KOPT-K1 (cell line): ENCODE data around the gene KHSRP.

Experiments used
- H3K27ac ChIP-seq: fragments of 200-600 bp; sonication (generic); 2 replicates; pipeline ENCODE4 v1.5.1; 2016; ENCODE audit warnings: antibody characterized with exemption, mild to moderate bottlenecking, low read depth, low read length; ENCODE audit not compliant: poor library complexity, severe bottlenecking
- H3K36me3 ChIP-seq: fragments of 200-600 bp; sonication (generic); 2 replicates; pipeline ENCODE4 v1.5.1; 2017; ENCODE audit warnings: antibody characterized with exemption, mild to moderate bottlenecking, low read length, moderate library complexity; ENCODE audit not compliant: insufficient read depth
- H3K9me3 ChIP-seq: fragments of 200-600 bp; sonication (generic); 2 replicates; pipeline ENCODE4 v1.5.1; 2017; ENCODE audit warnings: antibody characterized with exemption, low read length, mild to moderate bottlenecking; ENCODE audit not compliant: insufficient read depth, poor library complexity, severe bottlenecking

KHSRP gene

DNA sequence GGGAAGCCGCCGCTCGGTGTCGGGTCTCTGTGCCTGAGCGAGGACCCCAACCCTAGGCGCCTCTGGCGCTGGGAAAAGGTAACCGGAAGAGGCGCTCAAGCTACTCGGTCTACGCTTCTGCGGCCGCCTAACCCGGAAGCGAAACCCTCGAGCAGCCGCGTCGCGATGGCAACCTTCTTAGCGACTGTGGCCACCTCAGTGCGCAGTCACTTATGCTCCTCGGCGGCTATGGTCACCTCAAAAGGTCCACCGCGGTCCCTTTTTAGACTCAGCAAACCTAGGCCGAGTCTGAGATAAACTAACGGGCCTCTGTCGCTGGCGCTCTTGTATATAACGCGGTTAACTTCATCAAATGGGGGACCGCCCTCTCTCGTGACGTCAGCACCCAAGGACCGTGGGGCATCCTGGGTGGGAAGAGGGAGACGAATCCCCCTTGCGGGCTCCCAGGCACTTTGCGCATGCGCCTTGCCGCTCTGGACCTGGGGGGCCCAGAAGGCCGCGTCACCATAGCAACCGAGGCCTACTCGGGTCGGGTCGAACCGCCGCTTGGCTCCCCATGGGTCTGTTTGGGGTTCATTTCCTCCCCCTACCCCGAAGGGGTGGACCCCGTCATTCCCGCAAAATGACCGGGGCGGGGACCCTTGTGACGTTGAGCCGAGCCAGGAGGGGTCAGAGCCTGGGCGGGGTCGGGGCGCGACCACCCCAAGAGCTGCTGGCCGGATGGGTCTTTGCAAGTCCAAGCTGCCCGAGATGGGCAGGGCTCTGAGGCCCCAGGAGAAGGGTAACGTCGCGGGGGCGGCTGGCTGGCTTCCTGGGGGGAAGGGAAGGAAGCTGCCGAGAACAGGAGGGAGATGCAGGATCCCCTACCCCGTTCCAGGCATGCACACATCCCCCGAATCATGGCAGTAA lies 31.3 kb downstream of the KHSRP start, which contains the start of gene GTF2F1:
GTF2F1 (minus strand) TSS at position 91 of the 909 bp plus-strand sequence. CDS start 169 bp downstream, outside the sequence.
- Histone ChIP-seq H3K36me3 (peaks cover 30% of the 10 kb centered on the region), H3K27ac (peak within 1 kb of the TSS; percentile 81), H3K9me3 (no peaks in the 10 kb centered on the region)

DNA sequence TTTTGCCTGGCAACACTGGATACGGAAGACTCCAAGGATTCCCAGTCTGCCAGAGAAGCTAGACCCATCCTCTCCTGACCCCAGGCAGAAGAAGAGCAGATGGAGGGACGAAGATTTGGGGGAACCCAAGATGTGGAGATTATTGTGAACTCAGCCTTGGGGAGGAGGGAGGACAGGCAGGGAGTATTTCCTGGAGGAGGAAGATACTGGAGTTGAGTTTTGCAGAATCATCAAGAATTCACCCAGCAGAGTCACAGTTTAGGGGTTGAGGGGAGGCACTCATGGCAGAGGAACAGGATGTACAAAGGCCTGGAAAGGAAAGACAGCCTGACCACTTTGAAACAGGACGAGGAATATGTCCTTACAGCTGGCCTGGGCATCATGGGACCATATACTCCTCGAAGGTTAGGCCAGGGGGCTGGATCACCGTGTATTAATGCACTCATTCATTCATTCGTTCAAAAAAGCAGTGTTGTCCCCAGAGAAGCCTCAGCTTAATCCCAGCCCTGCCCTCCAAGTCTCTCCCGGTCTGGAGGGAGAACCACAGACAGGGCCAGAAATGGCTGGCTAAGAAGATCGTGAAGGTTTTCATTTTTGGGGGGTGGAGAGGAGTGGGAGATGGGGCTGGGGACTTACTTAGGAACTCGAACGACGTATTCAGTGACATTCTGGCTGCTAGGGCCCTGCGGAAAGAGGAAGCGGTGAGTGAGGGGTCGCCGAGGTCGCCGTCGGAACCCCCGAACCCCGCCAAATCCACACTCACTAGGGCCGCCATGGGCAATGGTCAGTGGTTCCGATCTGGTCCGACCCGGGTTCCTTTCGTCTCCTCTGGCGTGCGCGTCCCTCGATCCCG lies 32.2 kb downstream of the KHSRP start:
- Histone ChIP-seq H3K27ac (peak overlapping the region; percentile 81), H3K9me3 (no peaks in the 10 kb centered on the region), H3K36me3 (peaks cover 39% of the 10 kb centered on the region)

DNA sequence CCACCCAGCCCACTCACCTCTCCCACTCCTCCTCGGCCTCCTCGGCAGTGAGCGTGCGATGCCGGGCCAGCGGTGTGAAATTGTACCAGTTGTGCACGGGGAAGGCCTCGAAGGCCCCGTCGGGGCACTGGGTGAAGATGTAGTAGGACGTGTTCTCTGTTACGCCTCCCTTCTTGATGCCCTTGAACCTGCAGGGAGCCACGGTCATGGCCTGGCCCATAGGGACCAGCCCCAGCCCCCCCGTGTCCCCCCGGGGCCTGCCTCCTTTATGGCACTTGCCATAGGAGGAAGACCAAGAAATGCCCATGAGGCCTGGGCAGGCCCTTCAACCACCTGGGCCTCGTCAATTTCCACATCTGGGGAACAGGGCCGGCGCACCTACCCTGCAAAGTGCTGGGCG lies 37.2 kb downstream of the KHSRP start:
- no peaks in the 10 kb centered on the region for H3K9me3 ChIP-seq
- H3K36me3 ChIP-seq = peaks cover 89% of the 10 kb centered on the region
- H3K27ac ChIP-seq = no peak overlapping the region

DNA sequence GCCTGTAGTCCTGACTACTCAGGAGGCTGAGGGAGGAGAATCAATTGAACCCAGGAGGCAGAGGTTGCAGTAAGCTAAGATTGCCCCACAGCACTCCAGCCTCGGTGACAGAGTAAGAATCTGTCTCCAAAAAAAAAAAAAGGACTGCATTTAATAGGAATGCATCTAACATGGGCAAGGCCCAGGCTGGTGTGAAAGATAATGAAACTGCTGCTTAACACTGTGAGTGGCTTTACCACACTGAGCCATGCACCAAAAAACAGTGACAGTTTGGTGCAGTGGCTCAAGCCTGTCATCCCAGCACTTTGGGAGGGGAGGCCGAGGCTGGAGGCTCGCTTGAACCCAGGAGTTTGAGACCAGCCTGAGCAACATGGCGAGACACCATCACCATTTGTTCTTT lies 40.2 kb downstream of the KHSRP start:
- Histone ChIP-seq H3K9me3 (no peaks in the 10 kb centered on the region), H3K36me3 (peaks cover 99% of the 10 kb centered on the region), H3K27ac (no peak overlapping the region)

DNA sequence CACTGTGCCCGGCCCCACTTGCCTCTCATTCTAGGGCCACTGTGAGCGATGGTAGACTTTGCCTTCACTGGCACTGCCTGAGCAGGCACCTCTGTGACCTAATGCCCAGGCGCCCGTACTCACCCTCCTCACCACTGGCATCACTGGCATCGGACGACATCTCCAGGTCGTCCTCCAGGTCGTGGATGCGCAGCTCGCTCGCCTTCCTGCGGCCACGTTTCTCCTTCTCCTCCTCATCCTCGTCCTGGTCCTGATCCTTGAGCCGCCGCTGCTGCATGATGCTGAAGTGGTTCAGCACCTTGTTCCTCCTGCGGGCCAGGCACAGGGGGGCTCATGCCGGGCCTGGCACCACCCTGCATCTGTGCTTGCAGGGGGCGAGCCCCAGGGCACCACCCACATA lies 41.4 kb downstream of the KHSRP start:
- Histone ChIP-seq H3K36me3 (peaks cover 98% of the 10 kb centered on the region), H3K27ac (no peak overlapping the region), H3K9me3 (no peaks in the 10 kb centered on the region)

DNA sequence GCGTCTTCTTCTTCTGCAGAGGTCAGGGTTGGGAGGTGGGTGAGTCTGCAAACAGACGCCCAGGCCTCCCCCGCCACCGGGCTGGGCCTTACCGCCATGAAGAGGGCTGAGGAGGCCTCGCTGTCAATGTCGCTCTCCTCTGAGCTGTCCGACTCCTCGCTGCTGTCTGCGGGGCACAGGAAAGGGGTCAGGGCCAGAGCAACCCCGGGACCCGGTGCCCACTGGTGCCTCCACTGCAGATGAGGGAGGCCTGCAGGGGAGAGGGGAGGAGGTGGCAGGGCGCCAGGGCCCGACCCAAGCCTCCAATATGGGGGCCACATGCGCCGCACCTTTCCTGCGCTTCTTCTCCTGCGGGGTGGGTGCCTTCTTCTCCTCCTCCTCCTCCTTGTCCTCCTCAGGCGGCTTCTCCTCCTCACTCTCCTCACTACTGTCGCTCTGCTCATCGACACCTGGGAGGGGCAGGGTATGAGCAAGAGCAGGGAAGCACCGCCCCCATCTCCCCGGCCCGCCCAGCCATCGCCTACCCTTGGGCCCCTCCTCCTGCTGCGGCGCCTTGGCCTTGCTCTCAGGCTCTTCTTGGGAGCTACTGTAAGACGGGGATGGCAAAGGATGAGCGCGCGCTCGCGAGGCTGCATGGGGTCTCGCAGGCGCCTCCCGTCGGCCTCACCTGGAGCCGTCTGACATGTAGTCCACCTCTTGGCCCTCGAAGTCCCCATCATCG lies 43.4 kb downstream of the KHSRP start:
- Histone ChIP-seq H3K9me3 (no peaks in the 10 kb centered on the region), H3K36me3 (peaks cover 80% of the 10 kb centered on the region), H3K27ac (no peak overlapping the region)

DNA sequence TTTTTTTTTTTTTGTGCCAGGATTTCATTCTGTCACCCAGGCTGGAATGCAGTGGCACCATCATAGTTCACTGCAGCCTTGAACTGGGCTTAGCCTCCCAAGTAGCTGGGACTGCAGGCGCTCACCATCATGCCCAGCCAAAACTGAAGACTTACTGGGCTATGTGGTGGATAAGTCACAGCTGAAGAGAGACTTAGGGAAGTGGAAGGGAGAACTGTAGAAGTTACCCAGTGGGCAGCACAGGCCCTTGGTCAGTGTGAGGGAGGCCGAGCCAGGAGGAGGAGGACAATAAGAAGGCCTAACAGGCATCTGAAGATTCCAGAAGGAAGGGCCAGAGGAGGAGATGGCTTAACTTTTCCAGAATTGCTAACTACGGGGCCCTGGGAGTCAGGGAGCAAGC lies 44.9 kb downstream of the KHSRP start:
- Histone ChIP-seq H3K9me3 (no peaks in the 10 kb centered on the region), H3K36me3 (peaks cover 72% of the 10 kb centered on the region), H3K27ac (no peak overlapping the region)

DNA sequence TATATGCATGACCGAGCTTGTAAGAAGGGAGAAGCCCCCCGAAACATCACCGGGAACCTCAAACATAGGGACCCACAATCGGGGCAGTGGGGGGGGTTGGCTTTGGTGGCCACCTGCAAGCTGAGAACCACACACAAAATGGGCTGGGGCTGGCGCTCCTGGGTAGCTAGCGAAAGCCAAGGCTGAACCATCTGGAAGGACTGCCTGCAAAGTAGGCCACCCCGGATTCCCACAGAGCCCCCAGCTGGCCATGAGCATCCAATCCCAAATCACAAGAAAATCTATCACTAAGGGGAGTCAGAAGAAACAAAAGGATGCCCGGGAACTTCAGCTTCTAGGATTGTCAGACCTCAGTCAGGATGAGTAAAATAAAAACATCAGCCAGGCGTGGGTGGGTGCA lies 46.1 kb downstream of the KHSRP start:
- H3K9me3 ChIP-seq = no peaks in the 10 kb centered on the region
- peaks cover 59% of the 10 kb centered on the region for H3K36me3 ChIP-seq
- H3K27ac ChIP-seq = no peak overlapping the region

DNA sequence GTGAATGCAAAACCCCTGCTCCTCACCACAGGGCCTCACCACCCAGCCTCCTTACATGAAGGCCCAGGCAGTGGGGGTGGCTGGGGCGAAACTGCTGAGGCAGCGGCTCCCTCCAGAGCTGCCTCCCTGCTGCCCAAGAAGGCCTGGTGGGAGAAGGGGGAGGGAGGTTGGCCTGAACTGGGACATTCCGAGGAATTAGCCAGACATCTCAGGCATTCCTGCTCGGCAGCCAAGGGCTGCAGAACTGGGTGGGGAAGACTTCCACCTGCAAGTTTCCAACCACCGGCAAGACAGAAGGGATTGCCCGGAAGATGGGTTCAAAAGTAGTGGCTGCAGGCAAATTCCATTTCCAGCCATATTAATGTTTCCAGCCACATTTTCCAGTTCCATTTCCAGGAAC lies 46.6 kb downstream of the KHSRP start:
- no peak overlapping the region for H3K27ac ChIP-seq
- no peaks in the 10 kb centered on the region for H3K9me3 ChIP-seq
- peaks cover 55% of the 10 kb centered on the region for H3K36me3 ChIP-seq

DNA sequence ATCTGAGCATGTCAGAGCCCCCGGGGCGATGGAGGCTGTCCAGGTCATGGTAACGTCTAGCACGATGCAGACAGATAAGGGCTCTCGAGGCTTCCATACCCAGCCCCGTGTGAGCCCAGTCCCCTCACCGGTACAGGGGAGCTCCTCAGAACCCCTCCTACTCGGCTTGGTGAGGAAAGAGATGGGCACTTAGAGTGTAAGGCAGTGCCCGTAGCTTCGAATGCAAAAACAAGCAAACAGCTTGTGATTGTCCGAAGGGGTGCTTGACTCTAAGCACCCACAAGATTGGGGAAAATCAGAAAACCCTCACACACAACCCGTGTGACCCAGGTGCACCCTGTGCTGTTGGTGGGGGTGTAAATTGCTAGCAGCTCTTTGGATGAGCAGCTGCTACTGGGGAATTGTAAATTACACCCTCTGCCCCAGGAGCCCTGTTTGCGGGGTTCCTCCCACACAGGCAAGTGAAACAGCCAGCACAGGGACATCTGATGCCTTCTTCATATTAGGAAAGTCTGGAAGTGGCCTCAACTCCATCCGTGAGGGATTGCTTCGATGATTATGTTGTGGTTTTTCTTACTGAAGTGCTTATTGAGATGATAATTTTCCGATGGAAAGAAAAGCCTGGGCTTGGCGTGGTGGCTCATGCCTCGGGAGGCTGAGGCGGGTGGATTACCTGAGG lies 48.0 kb downstream of the KHSRP start:
- H3K27ac ChIP-seq = no peak overlapping the region
- H3K9me3 ChIP-seq = no peaks in the 10 kb centered on the region
- peaks cover 42% of the 10 kb centered on the region for H3K36me3 ChIP-seq

DNA sequence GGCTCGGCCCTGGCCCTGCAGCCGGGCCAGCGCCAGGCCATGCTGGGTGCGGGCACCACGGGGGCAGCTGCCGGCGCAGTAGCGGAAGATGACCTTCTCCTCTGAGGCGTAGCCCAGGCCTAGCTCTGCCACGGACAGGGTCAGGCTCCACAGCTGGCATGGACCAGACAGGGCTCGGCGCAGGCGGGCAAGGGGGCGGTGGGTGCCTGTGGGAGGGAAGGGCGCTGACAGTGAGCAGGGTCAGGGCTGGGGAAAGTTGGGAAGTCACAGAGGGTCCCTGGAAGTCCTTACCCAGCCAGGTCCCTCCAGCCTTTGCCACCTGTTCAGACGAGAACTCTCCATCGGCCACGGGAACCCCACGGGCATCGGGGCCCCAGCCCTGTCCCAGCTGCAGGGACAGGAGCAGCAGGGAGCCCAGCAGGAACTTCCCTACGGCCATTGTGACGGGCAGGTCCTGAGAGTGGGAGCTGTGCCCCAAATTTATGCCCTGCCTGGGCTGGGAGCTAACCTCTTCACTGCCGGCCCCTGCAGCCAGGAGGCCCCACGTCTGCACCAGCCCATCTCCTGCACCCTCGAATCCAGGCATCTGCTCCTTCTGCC lies 49.1 kb downstream of the KHSRP start, which contains the start of gene PSPN:
PSPN (minus strand) TSS at position 523 of the 600 bp plus-strand sequence; CDS start at position 439, 84 bp downstream.
- H3K27ac ChIP-seq = no peak within 1 kb of the TSS
- no peaks in the 10 kb centered on the region for H3K9me3 ChIP-seq
- H3K36me3 ChIP-seq = peaks cover 30% of the 10 kb centered on the region

DNA sequence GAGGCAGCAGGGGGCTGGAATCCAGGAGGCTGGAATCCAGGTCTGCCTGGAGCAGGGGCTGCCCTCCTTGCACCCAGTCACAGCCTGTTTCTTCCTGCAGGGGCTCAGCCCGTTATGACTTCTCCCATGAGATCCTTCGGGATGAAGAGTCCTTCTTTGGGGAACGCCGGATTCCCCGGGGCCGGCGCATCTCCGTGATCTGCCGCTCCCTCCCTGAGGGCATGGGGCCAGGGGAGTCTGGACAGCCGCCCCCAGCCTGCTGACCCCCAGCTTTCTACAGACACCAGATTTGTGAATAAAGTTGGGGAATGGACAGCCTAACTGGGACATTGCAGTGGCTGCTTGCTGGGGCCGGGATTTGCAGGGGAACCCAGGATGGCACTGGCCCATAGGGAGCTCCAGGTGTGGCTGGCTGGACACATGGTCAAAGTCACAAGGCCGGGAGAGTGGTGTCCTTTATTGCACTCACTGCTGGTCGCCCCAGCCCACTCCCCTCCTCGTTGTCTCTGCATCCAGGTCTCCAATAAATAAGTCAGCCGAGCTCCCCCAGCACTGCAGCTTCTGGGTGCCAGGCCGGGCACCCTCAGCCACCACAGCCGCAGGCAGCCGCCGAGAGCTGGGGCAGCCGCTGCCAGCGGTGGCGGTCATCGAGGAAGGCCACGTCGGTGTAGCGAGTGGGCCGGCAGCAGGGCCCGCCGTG lies 49.8 kb downstream of the KHSRP start:
- Histone ChIP-seq H3K27ac (no peak overlapping the region), H3K36me3 (peaks cover 24% of the 10 kb centered on the region), H3K9me3 (no peaks in the 10 kb centered on the region)

DNA sequence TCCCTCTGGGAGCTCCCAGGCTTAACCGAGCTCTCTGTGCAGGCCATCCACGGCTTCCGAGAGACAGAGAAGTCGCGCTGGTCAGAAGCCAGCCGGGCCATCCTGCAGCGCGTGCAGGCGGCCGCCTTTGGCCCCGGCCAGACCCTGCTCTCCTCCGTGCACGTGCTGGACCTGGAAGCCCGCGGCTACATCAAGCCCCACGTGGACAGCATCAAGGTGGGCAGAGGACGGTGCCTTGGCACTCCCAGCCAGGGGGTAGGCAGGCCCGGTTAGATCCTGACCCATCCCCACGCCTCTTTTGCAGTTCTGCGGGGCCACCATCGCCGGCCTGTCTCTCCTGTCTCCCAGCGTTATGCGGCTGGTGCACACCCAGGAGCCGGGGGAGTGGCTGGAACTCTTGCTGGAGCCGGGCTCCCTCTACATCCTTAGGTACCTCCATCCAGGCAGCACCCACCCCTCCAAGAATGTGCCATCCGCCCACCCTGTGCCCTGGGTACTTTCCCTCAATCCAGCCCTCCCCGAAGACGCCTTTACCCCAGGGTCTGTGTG lies 50.4 kb downstream of the KHSRP start:
- peak overlapping the region; percentile 52 for H3K27ac ChIP-seq
- H3K9me3 ChIP-seq = no peaks in the 10 kb centered on the region
- H3K36me3 ChIP-seq = peaks cover 21% of the 10 kb centered on the region
